ENCODE measurements around the gene HIF1A. TPM values are rescaled to one million over a fixed set of nuclear protein-coding genes. Genes with fewer than 3 reads are reported as not detected.

The HIF1A gene
- total RNA-seq, 1 donor from 2014 or later, result 660 TPM

DNA sequence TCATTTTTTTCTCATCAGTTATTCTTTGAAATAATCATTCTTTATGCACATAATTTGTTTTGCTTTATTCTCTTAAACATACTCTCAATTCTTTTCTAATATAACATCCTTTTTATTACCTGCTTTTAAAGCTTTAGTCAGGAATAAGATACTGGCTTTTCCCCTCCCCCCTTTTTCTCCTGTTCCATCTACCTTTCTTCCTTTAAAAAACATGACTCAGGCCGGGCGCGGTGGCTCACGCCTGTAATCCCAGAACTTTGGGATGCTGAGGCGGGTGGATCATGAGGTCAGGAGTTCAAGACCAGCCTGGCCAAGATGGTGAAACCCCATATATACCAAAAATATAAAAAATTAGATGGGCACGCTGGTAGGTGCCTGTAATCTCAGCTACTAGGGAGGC is 25.4 kb downstream of the HIF1A start:
- peak overlapping the region; percentile 67 for H3K27ac Mint-ChIP-seq (ENCODE audit: unreplicated experiment)
- TF ChIP-seq CTCF (IDR thresholded peaks at IDR 0.05), result no peak
- H3K27me3 Mint-ChIP-seq (ENCODE audit: low read depth), result no peaks in the 10 kb centered on the region
- no peaks in the 10 kb centered on the region for H3K9me3 Mint-ChIP-seq (ENCODE audit: low read depth)
- H3K4me3 Mint-ChIP-seq (ENCODE audit: unreplicated experiment), result peak overlapping the region; percentile 38
- H3K4me1 Mint-ChIP-seq (ENCODE audit: low read depth), result peaks cover 80% of the 10 kb centered on the region
- DNase-seq (ENCODE audit: low spot score), result no peak
- H3K36me3 Mint-ChIP-seq (ENCODE audit: low read depth), result peaks cover 24% of the 10 kb centered on the region

DNA sequence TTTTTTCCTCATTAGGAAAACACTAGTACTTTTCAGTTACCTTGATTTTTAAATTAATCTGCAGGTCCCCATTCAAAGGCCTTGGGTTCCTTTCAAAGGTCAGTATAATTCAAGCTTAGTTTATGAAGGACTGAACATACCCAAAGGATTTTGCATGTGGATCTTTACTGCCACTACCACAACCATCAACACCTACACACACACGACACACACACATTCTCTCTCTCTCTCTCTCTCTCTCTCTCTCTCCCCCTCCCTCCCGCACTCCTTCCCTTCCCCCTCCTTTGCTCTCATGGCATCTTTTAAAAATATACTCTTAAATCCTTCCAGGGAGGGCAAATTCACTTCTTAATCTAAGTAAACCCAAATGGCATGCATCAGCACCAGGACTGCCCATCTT is 28.8 kb downstream of the HIF1A start:
- H3K27me3 Mint-ChIP-seq (ENCODE audit: low read depth), result no peaks in the 10 kb centered on the region
- H3K27ac Mint-ChIP-seq (ENCODE audit: unreplicated experiment), result peak overlapping the region; percentile 29
- no peak overlapping the region for H3K4me3 Mint-ChIP-seq (ENCODE audit: unreplicated experiment)
- no peak for TF ChIP-seq CTCF (IDR thresholded peaks at IDR 0.05)
- peaks cover 68% of the 10 kb centered on the region for H3K4me1 Mint-ChIP-seq (ENCODE audit: low read depth)
- H3K9me3 Mint-ChIP-seq (ENCODE audit: low read depth), result no peaks in the 10 kb centered on the region
- H3K36me3 Mint-ChIP-seq (ENCODE audit: low read depth), result peaks cover 54% of the 10 kb centered on the region
- DNase-seq (ENCODE audit: low spot score), result no peak

DNA sequence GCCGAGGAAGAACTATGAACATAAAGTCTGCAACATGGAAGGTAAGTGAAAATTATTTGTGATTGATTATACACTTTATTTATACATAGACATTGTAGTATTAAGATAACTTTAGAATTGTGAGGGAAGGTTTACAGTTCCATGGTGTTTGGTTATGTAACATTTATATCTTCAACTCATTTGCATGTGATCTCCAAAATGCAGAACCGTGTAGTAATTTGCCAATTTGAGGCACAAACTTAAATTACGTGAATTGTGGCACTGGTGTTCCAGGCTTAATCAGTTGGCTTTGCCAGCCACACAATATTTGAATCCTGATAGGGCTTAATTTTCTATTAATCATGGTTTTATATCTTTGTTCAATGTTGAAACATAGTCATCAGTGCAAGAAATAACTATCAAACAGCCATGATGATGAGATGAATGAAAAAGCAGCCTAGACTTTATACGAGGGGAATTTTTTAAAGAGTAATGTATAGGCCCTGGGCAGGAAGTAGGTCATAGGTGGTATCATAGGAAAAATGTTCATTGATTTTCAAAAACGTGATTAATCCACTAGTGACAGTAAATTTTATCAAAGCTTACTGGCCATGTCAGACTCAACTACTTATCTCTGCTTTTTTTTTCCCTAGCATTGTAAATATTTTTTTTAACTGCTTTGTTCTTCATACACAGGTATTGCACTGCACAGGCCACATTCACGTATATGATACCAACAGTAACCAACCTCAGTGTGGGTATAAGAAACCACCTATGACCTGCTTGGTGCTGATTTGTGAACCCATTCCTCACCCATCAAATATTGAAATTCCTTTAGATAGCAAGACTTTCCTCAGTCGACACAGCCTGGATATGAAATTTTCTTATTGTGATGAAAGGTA is 31.7 kb downstream of the HIF1A start:
- H3K36me3 Mint-ChIP-seq (ENCODE audit: low read depth), result peaks cover 71% of the 10 kb centered on the region
- TF ChIP-seq CTCF (IDR thresholded peaks at IDR 0.05), result no peak
- DNase-seq (ENCODE audit: low spot score), result no peak
- no peak overlapping the region for H3K4me3 Mint-ChIP-seq (ENCODE audit: unreplicated experiment)
- no peaks in the 10 kb centered on the region for H3K27me3 Mint-ChIP-seq (ENCODE audit: low read depth)
- no peaks in the 10 kb centered on the region for H3K9me3 Mint-ChIP-seq (ENCODE audit: low read depth)
- peak overlapping the region; percentile 82 for H3K27ac Mint-ChIP-seq (ENCODE audit: unreplicated experiment)
- H3K4me1 Mint-ChIP-seq (ENCODE audit: low read depth), result peaks cover 63% of the 10 kb centered on the region

DNA sequence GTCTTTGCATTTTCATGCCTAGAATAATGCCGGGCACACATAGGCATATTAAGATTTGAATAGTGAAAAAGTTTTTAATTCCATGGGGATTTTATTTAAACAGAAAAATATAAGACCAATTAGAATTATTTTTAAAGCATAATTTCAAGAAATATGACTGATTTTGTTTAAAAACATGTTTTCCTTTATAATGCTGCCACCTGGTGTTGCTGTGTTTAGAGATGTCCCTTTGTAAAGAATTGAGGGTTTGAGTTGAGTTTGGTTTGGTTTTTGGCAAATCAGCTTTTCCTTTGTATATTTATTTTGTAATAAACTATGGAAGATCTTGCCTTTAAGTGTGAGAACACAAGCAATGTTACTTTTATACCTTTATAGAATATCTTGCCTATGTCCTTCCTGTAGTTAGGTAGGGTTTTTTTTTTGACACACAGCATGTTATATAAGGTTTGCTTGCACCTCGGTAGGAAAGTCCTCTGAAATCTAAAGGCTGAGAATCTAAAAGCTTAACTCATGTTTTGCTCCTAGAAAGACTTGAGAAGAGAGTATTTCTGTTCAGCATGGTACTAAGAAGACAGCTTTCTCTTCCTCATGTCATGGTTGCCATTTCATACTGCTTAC is 35.6 kb downstream of the HIF1A start:
- Mint-ChIP-seq H3K36me3 (ENCODE audit: low read depth) (peaks cover 74% of the 10 kb centered on the region), H3K9me3 (ENCODE audit: low read depth) (no peaks in the 10 kb centered on the region), H3K27ac (ENCODE audit: unreplicated experiment) (peak overlapping the region; percentile 78), H3K4me1 (ENCODE audit: low read depth) (peaks cover 63% of the 10 kb centered on the region), H3K27me3 (ENCODE audit: low read depth) (no peaks in the 10 kb centered on the region), H3K4me3 (ENCODE audit: unreplicated experiment) (no peak overlapping the region)
- TF ChIP-seq CTCF (IDR thresholded peaks at IDR 0.05), result peak; percentile 81
- DNase-seq (ENCODE audit: low spot score), result no peak

GRCh38 chr14:61733972-61734371 is 38.7 kb downstream of the HIF1A start:
- peaks cover 50% of the 10 kb centered on the region for H3K4me1 Mint-ChIP-seq (ENCODE audit: low read depth)
- H3K36me3 Mint-ChIP-seq (ENCODE audit: low read depth), result peaks cover 63% of the 10 kb centered on the region
- H3K27ac Mint-ChIP-seq (ENCODE audit: unreplicated experiment), result peak overlapping the region; percentile 42
- DNase-seq (ENCODE audit: low spot score), result no peak
- no peak overlapping the region for H3K4me3 Mint-ChIP-seq (ENCODE audit: unreplicated experiment)
- no peaks in the 10 kb centered on the region for H3K27me3 Mint-ChIP-seq (ENCODE audit: low read depth)
- no peaks in the 10 kb centered on the region for H3K9me3 Mint-ChIP-seq (ENCODE audit: low read depth)
- TF ChIP-seq CTCF (IDR thresholded peaks at IDR 0.05), result peak; percentile 54

Data from chondrocyte (in vitro differentiated cells).